ENCODE data around the gene APOA5. TPM values are rescaled to one million over a fixed set of nuclear protein-coding genes. Genes with fewer than 3 reads are reported as not detected.

Gene APOA5
- polyA plus RNA-seq, 3 donors, result not detected

DNA sequence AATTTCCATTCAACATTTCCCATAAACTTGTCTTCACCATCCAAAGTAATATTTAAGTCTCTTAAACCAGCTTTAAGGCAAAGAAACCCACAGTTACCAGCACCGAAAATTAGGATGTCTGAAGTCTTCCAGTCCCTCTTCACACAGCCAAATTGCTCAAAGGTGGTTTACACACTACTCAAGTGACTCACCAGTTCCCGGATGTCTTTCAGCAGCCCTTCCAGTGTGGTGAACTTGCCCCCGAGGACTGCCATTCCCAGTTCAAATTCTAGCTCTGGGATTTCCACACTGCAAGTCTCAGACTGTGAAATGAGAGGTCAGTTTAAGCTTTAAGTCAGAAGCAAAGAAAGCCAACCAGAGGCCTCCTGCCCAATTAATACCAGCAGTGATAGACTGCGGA, 9.0 kb downstream of the APOA5 start:
- no peak overlapping the region for H3K4me3 Mint-ChIP-seq
- H4K20me1 ChIP-seq (ENCODE audit: insufficient read depth, low read length), result peaks cover 4% of the 10 kb centered on the region
- H3K9ac ChIP-seq (ENCODE audit: insufficient read depth, low read length, poor library complexity, severe bottlenecking), result no peak overlapping the region
- H3K27me3 ChIP-seq (ENCODE audit: control insufficient read depth in 2 of 2, insufficient read depth in 2 of 2, low read length in 2 of 2), result no peaks in the 10 kb centered on the region
- H2AFZ ChIP-seq (ENCODE audit: insufficient read depth, low read depth, low read length, poor library complexity, severe bottlenecking), result no peak overlapping the region
- peaks cover 34% of the 10 kb centered on the region for H3K79me2 ChIP-seq (ENCODE audit: insufficient read depth, low read length)
- peaks cover 85 to 90% of the 10 kb centered on the region in 2 donors for H3K36me3 ChIP-seq (replicated peaks in 1 of 2; ENCODE audit: control insufficient read depth in 1 of 2, insufficient read depth in 2 of 2, low read length in 2 of 2)
- no peak overlapping the region for H3K4me2 ChIP-seq (replicated peaks; ENCODE audit: extremely low read depth, low read length, poor library complexity, severe bottlenecking)
- no peak overlapping the region for H3K4me3 ChIP-seq (replicated peaks in 1 of 3; ENCODE audit: low read depth in 2 of 3, low read length in 3 of 3)
- H3K27ac ChIP-seq (ENCODE audit: low read depth in 1 of 2, low read length in 2 of 2), result no peak overlapping the region
- peaks cover 86 to 94% of the 10 kb centered on the region in 2 donors for H3K36me3 Mint-ChIP-seq
- no peaks in the 10 kb centered on the region for H3K9me3 Mint-ChIP-seq
- peak overlapping the region in 1 of 7 donors; percentile 13 for H3K27ac Mint-ChIP-seq
- TF ChIP-seq, protein P1, sequence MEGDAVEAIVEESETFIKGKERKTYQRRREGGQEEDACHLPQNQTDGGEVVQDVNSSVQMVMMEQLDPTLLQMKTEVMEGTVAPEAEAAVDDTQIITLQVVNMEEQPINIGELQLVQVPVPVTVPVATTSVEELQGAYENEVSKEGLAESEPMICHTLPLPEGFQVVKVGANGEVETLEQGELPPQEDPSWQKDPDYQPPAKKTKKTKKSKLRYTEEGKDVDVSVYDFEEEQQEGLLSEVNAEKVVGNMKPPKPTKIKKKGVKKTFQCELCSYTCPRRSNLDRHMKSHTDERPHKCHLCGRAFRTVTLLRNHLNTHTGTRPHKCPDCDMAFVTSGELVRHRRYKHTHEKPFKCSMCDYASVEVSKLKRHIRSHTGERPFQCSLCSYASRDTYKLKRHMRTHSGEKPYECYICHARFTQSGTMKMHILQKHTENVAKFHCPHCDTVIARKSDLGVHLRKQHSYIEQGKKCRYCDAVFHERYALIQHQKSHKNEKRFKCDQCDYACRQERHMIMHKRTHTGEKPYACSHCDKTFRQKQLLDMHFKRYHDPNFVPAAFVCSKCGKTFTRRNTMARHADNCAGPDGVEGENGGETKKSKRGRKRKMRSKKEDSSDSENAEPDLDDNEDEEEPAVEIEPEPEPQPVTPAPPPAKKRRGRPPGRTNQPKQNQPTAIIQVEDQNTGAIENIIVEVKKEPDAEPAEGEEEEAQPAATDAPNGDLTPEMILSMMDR (IDR thresholded peaks at IDR 0.05), result no peak
- H3K9me3 ChIP-seq (replicated peaks in 1 of 2; ENCODE audit: control insufficient read depth in 1 of 2, insufficient read depth in 1 of 2, low read length in 2 of 2), result no peaks in the 10 kb centered on the region
- intact Hi-C loops (cut with micrococcal nuclease), result loop anchor here in 1 of 2 donors (10.0 kb wide), 1 partner anchor 542 kb away; the partner anchor contains the start of gene CEP164
- 93% methylated on average over 2 of the region's 4 CpGs for WGBS (ENCODE audit: insufficient coverage)
- no peak for DNase-seq
- no peaks in the 10 kb centered on the region for H3K27me3 Mint-ChIP-seq (ENCODE audit: low read depth in 3 of 3)
- H3K4me1 Mint-ChIP-seq, result peaks cover 11% of the 10 kb centered on the region
- peaks cover 8 to 11% of the 10 kb centered on the region in 2 donors for H3K4me1 ChIP-seq (ENCODE audit: control insufficient read depth in 1 of 2, insufficient read depth in 2 of 2, low read length in 2 of 2)

DNA sequence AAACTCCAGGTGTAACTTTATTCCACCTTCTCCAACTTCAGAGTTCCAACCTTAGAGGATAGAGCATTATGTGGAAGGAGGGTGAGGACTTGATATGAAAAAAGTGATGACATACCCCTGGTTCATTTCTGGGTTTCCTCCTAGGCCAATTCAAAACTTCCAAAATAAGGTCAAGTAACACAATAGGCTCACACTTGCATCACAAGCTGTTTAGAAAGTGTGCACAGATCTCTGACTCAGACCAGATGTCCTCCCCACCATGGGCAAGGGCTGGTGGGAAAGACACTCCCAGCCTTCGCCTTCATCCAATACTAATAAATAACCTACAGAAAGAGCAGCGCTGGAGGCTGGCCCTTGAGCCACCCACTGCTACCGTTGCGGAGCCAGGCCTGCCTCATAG, 13.1 kb downstream of the APOA5 start:
- Mint-ChIP-seq H3K9me3 (no peaks in the 10 kb centered on the region), H3K27me3 (ENCODE audit: low read depth in 3 of 3) (peaks cover 0 to 2% (median 0%) of the 10 kb centered on the region in 3 donors), H3K4me3 (no peak overlapping the region), H3K27ac (no peak overlapping the region), H3K4me1 (peaks cover 9% of the 10 kb centered on the region), H3K36me3 (peaks cover 69 to 79% of the 10 kb centered on the region in 2 donors)
- Histone ChIP-seq H2AFZ (ENCODE audit: insufficient read depth, low read depth, low read length, poor library complexity, severe bottlenecking) (no peak overlapping the region), H3K36me3 (replicated peaks in 1 of 2; ENCODE audit: control insufficient read depth in 1 of 2, insufficient read depth in 2 of 2, low read length in 2 of 2) (peaks cover 61 to 79% of the 10 kb centered on the region in 2 donors), H3K9me3 (replicated peaks in 1 of 2; ENCODE audit: control insufficient read depth in 1 of 2, insufficient read depth in 1 of 2, low read length in 2 of 2) (no peaks in the 10 kb centered on the region), H3K27ac (ENCODE audit: low read depth in 1 of 2, low read length in 2 of 2) (no peak overlapping the region), H3K4me2 (replicated peaks; ENCODE audit: extremely low read depth, low read length, poor library complexity, severe bottlenecking) (no peak overlapping the region), H4K20me1 (ENCODE audit: insufficient read depth, low read length) (peaks cover 4% of the 10 kb centered on the region), H3K79me2 (ENCODE audit: insufficient read depth, low read length) (no peaks in the 10 kb centered on the region), H3K27me3 (ENCODE audit: control insufficient read depth in 2 of 2, insufficient read depth in 2 of 2, low read length in 2 of 2) (no peaks in the 10 kb centered on the region), H3K9ac (ENCODE audit: insufficient read depth, low read length, poor library complexity, severe bottlenecking) (no peak overlapping the region), H3K4me1 (ENCODE audit: control insufficient read depth in 1 of 2, insufficient read depth in 2 of 2, low read length in 2 of 2) (peaks cover 6 to 11% of the 10 kb centered on the region in 2 donors), H3K4me3 (replicated peaks in 1 of 3; ENCODE audit: low read depth in 2 of 3, low read length in 3 of 3) (no peak overlapping the region)
- DNase-seq, result no peak
- 100% methylated on average over 4 of the region's 4 CpGs for WGBS (ENCODE audit: insufficient coverage)
- TF ChIP-seq, protein P1 (IDR thresholded peaks at IDR 0.05), result no peak
- intact Hi-C loops (cut with micrococcal nuclease), result no loop called here
